ENCODE data around the gene RDH5.

GRCh38 chr12:55744340-55745030 is 24.3 kb downstream of the RDH5 start:
- TF ChIP-seq POLR2A (IDR thresholded peaks at IDR 0.05) (no peak), CTCF (IDR thresholded peaks at IDR 0.05) (no peak)

Measured in heart left ventricle (tissue), 13 donors.